GM12878 (cell line): Measurements from ENCODE around the gene CFAP61. TPM values are rescaled to one million over a fixed set of nuclear protein-coding genes. Genes with fewer than 3 reads are reported as not detected.

Source experiments
- ATAC-seq: fragments of 200-7000 bp; cut with Tn5 transposase; 3 replicates; pipeline ENCODE4 v1.9.1; 2020; ENCODE audit warnings: mild to moderate bottlenecking, moderate library complexity
- BruUV-seq: library from RNA; stranded (reverse); fragments of 400-500 nt; replicated peaks from 2 replicates; lab custom pipeline; 2021; lab: Mats Ljungman, UMichigan
- CTCF ChIA-PET: fragments of 300-600 bp; sonication (Branson Sonifier 250); formaldehyde crosslinking; extraction: SDS; loops from one replicate; lab custom pipeline; 2021; ENCODE audit warnings: inconsistent platforms; lab: Yijun Ruan, JAX
- POLR2A ChIA-PET: fragments of 350-600 bp; formaldehyde crosslinking; extraction: SDS; loops from one replicate; lab custom pipeline; 2021; ENCODE audit warnings: inconsistent platforms; lab: Charles Lee
- RAD21 ChIA-PET: fragments of 300-600 bp; sonication (Branson Sonifier 250); formaldehyde crosslinking; loops from one replicate; lab custom pipeline; 2023; ENCODE audit warnings: antibody characterized with exemption; ENCODE audit not compliant: unreplicated experiment; lab: Charles Lee
- SMC1A ChIA-PET: fragments of 300-600 bp; sonication (Branson Sonifier 250); formaldehyde crosslinking; loops from one replicate; lab custom pipeline; 2023; ENCODE audit not compliant: unreplicated experiment, uncharacterized antibody; lab: Charles Lee
- DNase-seq: peaks from one replicate; pipeline ENCODE4 v3.0.0-alpha.2; 2011; ENCODE audit warnings: low read depth, low spot score
- FAIRE-seq: peaks from 3 replicates; lab custom pipeline; 2011; peaks lifted over from hg19 to GRCh38; lab: Jason Lieb, UNC
- H2AFZ ChIP-seq: 2 replicates; pipeline ENCODE4 v1.6.0; 2011; ENCODE audit warnings: low read depth, low read length, control low read depth; ENCODE audit not compliant: control insufficient read depth
- H3K27ac ChIP-seq: 2 replicates; pipeline ENCODE4 v1.5.1; 2011; ENCODE audit warnings: control low read depth; ENCODE audit not compliant: control insufficient read depth, insufficient read depth
- H3K27me3 ChIP-seq, 2 experiments: replicated peaks in 1 of 2; 2 replicates each; pipeline versions ENCODE4 v1.6.0 to v1.6.1; 2011; ENCODE audit warnings: low read length in 1 of 2; ENCODE audit not compliant: control insufficient read depth in 2 of 2, insufficient read depth in 2 of 2
- H3K36me3 ChIP-seq, 2 experiments: 2 replicates each; pipeline ENCODE4 v1.5.1; 2011; ENCODE audit warnings: low read length in 1 of 2; ENCODE audit not compliant: control insufficient read depth in 2 of 2, insufficient read depth in 2 of 2
- H3K4me1 ChIP-seq: 2 replicates; pipeline ENCODE4 v1.6.1; 2011; ENCODE audit warnings: mild to moderate bottlenecking, low read length, moderate library complexity, mixed read lengths; ENCODE audit not compliant: control insufficient read depth, insufficient read depth
- H3K4me2 ChIP-seq: 2 replicates; pipeline ENCODE4 v1.6.0; 2011; ENCODE audit warnings: control low read depth; ENCODE audit not compliant: control insufficient read depth, insufficient read depth
- H3K4me3 ChIP-seq: fragments of 200-600 bp; sonication (generic); 2 replicates; pipeline ENCODE4 v1.5.1; 2016
- H3K79me2 ChIP-seq: 2 replicates; pipeline ENCODE4 v1.6.0; 2011; ENCODE audit warnings: low read length; ENCODE audit not compliant: control insufficient read depth, insufficient read depth
- H3K9ac ChIP-seq: 2 replicates; pipeline ENCODE4 v1.8.0; 2011; ENCODE audit warnings: low read length, control low read depth, mixed read lengths; ENCODE audit not compliant: control insufficient read depth, insufficient read depth
- H3K9me3 ChIP-seq: replicated peaks from 3 replicates; pipeline ENCODE4 v1.5.1; 2011; ENCODE audit warnings: mild to moderate bottlenecking, low read length; ENCODE audit not compliant: control insufficient read depth, insufficient read depth
- H4K20me1 ChIP-seq: 2 replicates; pipeline ENCODE4 v1.6.0; 2011; ENCODE audit not compliant: control insufficient read depth, insufficient read depth
- EGR1 ChIP-seq, 2 experiments: IDR thresholded peaks; 1 replicate in 1 of 2; 2 replicates in 1 of 2; pipeline ENCODE4 v1.6.1; 2011 to 2012; ENCODE audit warnings: low read depth in 2 of 2, low read length in 2 of 2, borderline replicate concordance in 1 of 2, mild to moderate bottlenecking in 1 of 2, moderate library complexity in 1 of 2
- IRF4 ChIP-seq: IDR thresholded peaks from 2 replicates; pipeline ENCODE4 v1.6.1; 2011; ENCODE audit warnings: low read depth, low read length
- LARP7 ChIP-seq: fragments of 450-650 bp; IDR thresholded peaks from 2 replicates; pipeline ENCODE4 v1.6.1; 2017; ENCODE audit warnings: mild to moderate bottlenecking
- MEF2A ChIP-seq: IDR thresholded peaks from 2 replicates; pipeline ENCODE4 v1.6.1; 2011; ENCODE audit warnings: low read depth, mild to moderate bottlenecking, low read length, moderate library complexity; ENCODE audit not compliant: insufficient read depth
- MTA2 ChIP-seq: fragments of 450-650 bp; IDR thresholded peaks from 2 replicates; pipeline ENCODE4 v1.6.1; 2016; ENCODE audit warnings: low read depth, mild to moderate bottlenecking, moderate library complexity
- NFYA ChIP-seq: IDR thresholded peaks from 2 replicates; pipeline ENCODE4 v1.6.1; 2011; ENCODE audit warnings: low read depth, mild to moderate bottlenecking, low read length, improper control_type of control experiment, borderline replicate concordance
- NFYB ChIP-seq: IDR thresholded peaks from 2 replicates; pipeline ENCODE4 v1.6.1; 2011; ENCODE audit warnings: low read depth, mild to moderate bottlenecking, low read length, improper control_type of control experiment, moderate library complexity; ENCODE audit not compliant: insufficient read depth
- SMAD5 ChIP-seq: IDR thresholded peaks from 2 replicates; pipeline ENCODE4 v1.6.1; 2016; ENCODE audit warnings: antibody characterized with exemption, low read depth
- TCF12 ChIP-seq: IDR thresholded peaks from 2 replicates; pipeline ENCODE4 v1.6.1; 2011; ENCODE audit warnings: low read depth, mild to moderate bottlenecking, low read length
- ZNF207 ChIP-seq: fragments of 450-650 bp; IDR thresholded peaks from 2 replicates; pipeline ENCODE4 v1.6.1; 2014; ENCODE audit warnings: antibody characterized with exemption, mild to moderate bottlenecking, borderline replicate concordance
- WGBS: methylation state at CpG from one replicate; pipeline ENCODE4 v1.1.6; 2016; ENCODE audit warnings: low lambda C conversion rate; ENCODE audit not compliant: insufficient replicate concordance, insufficient coverage; ENCODE audit errors: missing lambda C conversion rate; 5-methylcytosine and 5-hydroxymethylcytosine counted together
- in situ Hi-C: fragments of 300-500 bp; cut with MboI; formaldehyde crosslinking; loops from 9 replicates; pipeline ENCODE4 v1.14.3; 2018; ENCODE audit warnings: mixed read lengths
- intact Hi-C: fragments of 100-400 bp; cut with micrococcal nuclease; formaldehyde crosslinking; loops from one replicate; pipeline ENCODE4 v1.14.2; 2022; ENCODE audit not compliant: unreplicated experiment
- polyA plus RNA-seq, 11 experiments: library from polyadenylated mRNA; depleted of rRNA in 4 of 11; unstranded in 6 of 11; stranded (reverse) in 5 of 11; fragments of >200 nt; fragmentation: Nextera tagmentation in 4 of 11; fragmentation: Illumina TruSeq in 1 of 11; extraction: Ambion mirVana in 4 of 11; extraction: Trizol in 1 of 11; gene quantifications; 1 replicate in 1 of 11; 2 replicates in 10 of 11; pipeline versions ENCODE4 v1.2.1 to v1.2.3, GENCODE V29; 2011 to 2016; ENCODE audit warnings: inconsistent platforms in 2 of 11, missing spikeins in 2 of 11, low read depth in 1 of 11
- total RNA-seq, 4 experiments: library from RNA; depleted of rRNA in 3 of 4; stranded (reverse); fragments of >200 nt in 3 of 4; fragmentation: Illumina TruSeq in 1 of 4; extraction: Trizol in 1 of 4; gene quantifications; 2 replicates each; pipeline versions ENCODE4 v1.2.1 to v1.2.3, GENCODE V29; 2013 to 2021
- TF ChIP-seq, protein P1 (sequence below): fragments of 450-650 bp; IDR thresholded peaks from 2 replicates; pipeline ENCODE4 v1.6.1; 2017; ENCODE audit warnings: mild to moderate bottlenecking, moderate library complexity
- TF ChIP-seq, protein P2 (sequence below): IDR thresholded peaks from 2 replicates; pipeline ENCODE4 v1.6.1; 2012; ENCODE audit warnings: improper control_type of control experiment, low read depth, low read length; ENCODE audit not compliant: insufficient replicate concordance

Gene CFAP61
- total and polyA plus RNA-seq, 10 of the 15 experiments (the other 5 are each of a cell fraction or from before 2014, with no cell fraction given): 0.11 to 0.41 (median 0.24) TPM; not detected in 7

DNA sequence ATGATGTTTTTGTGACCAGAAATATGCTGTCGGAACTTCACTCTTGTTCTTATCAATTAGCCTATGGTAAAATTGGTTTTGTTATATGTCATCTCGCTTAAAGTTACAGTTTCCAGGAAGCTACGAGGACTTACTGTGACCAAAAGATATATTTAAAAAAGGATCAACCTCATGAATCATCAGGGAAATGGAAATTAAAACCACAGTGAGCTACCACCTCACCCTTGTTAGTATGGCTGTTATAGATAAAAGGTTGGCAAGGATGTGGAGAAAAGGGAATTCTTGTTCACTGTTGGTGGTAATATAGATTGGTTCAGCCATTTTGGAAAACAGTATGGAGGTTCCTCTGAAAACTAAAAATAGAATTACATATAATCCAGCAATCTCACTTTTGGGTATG is 301.2 kb downstream of the CFAP61 start:
- DNase-seq (no peak), FAIRE-seq (no peak), ATAC-seq (no peak)
- WGBS: 2% methylated on average over 3 of the region's 3 CpGs
- H3K4me3 ChIP-seq: no peak overlapping the region
- in situ Hi-C loops (no loop called here), intact Hi-C loops (no loop called here)
- no peak overlapping the region for H3K4me2 ChIP-seq
- peaks cover 2% of the 10 kb centered on the region; the same call in 2 of the 3 replicates for H3K9me3 ChIP-seq
- H3K27me3 ChIP-seq: no peaks in the 10 kb centered on the region
- BruUV-seq: no TSS peak
- H4K20me1 ChIP-seq: no peaks in the 10 kb centered on the region
- no peaks in the 10 kb centered on the region for H3K36me3 ChIP-seq
- ChIA-PET RAD21 (no interaction called here), SMC1A (no interaction called here), POLR2A (no interaction called here), CTCF (no interaction called here)
- no peaks in the 10 kb centered on the region for H3K4me1 ChIP-seq
- H2AFZ ChIP-seq: no peak overlapping the region
- no peak overlapping the region for H3K9ac ChIP-seq
- TF ChIP-seq NFYA (no peak), EGR1 (IDR thresholded peaks at IDR 0.05; ENCODE audit: borderline replicate concordance in 1 of 2, low read depth in 2 of 2, low read length in 2 of 2) (no peak), MTA2 (no peak), ZNF207 (no peak), LARP7 (no peak), NFYB (no peak), SMAD5 (no peak), TCF12 (no peak), IRF4 (no peak), MEF2A (no peak)
- TF ChIP-seq, protein P1, sequence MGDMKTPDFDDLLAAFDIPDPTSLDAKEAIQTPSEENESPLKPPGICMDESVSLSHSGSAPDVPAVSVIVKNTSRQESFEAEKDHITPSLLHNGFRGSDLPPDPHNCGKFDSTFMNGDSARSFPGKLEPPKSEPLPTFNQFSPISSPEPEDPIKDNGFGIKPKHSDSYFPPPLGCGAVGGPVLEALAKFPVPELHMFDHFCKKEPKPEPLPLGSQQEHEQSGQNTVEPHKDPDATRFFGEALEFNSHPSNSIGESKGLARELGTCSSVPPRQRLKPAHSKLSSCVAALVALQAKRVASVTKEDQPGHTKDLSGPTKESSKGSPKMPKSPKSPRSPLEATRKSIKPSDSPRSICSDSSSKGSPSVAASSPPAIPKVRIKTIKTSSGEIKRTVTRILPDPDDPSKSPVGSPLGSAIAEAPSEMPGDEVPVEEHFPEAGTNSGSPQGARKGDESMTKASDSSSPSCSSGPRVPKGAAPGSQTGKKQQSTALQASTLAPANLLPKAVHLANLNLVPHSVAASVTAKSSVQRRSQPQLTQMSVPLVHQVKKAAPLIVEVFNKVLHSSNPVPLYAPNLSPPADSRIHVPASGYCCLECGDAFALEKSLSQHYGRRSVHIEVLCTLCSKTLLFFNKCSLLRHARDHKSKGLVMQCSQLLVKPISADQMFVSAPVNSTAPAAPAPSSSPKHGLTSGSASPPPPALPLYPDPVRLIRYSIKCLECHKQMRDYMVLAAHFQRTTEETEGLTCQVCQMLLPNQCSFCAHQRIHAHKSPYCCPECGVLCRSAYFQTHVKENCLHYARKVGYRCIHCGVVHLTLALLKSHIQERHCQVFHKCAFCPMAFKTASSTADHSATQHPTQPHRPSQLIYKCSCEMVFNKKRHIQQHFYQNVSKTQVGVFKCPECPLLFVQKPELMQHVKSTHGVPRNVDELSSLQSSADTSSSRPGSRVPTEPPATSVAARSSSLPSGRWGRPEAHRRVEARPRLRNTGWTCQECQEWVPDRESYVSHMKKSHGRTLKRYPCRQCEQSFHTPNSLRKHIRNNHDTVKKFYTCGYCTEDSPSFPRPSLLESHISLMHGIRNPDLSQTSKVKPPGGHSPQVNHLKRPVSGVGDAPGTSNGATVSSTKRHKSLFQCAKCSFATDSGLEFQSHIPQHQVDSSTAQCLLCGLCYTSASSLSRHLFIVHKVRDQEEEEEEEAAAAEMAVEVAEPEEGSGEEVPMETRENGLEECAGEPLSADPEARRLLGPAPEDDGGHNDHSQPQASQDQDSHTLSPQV: no peak
- TF ChIP-seq, protein P2, sequence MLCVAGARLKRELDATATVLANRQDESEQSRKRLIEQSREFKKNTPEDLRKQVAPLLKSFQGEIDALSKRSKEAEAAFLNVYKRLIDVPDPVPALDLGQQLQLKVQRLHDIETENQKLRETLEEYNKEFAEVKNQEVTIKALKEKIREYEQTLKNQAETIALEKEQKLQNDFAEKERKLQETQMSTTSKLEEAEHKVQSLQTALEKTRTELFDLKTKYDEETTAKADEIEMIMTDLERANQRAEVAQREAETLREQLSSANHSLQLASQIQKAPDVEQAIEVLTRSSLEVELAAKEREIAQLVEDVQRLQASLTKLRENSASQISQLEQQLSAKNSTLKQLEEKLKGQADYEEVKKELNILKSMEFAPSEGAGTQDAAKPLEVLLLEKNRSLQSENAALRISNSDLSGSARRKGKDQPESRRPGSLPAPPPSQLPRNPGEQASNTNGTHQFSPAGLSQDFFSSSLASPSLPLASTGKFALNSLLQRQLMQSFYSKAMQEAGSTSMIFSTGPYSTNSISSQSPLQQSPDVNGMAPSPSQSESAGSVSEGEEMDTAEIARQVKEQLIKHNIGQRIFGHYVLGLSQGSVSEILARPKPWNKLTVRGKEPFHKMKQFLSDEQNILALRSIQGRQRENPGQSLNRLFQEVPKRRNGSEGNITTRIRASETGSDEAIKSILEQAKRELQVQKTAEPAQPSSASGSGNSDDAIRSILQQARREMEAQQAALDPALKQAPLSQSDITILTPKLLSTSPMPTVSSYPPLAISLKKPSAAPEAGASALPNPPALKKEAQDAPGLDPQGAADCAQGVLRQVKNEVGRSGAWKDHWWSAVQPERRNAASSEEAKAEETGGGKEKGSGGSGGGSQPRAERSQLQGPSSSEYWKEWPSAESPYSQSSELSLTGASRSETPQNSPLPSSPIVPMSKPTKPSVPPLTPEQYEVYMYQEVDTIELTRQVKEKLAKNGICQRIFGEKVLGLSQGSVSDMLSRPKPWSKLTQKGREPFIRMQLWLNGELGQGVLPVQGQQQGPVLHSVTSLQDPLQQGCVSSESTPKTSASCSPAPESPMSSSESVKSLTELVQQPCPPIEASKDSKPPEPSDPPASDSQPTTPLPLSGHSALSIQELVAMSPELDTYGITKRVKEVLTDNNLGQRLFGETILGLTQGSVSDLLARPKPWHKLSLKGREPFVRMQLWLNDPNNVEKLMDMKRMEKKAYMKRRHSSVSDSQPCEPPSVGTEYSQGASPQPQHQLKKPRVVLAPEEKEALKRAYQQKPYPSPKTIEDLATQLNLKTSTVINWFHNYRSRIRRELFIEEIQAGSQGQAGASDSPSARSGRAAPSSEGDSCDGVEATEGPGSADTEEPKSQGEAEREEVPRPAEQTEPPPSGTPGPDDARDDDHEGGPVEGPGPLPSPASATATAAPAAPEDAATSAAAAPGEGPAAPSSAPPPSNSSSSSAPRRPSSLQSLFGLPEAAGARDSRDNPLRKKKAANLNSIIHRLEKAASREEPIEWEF: no peak
- no peak overlapping the region for H3K27ac ChIP-seq
- no peaks in the 10 kb centered on the region for H3K79me2 ChIP-seq
